HG03159 (cell line): ENCODE measurements around the gene HIPK1.
A peak's percentile ranks its signal among the peaks of the same experiment; 100 is the strongest.

Source experiments
- ATAC-seq: cut with Tn5 transposase; IDR thresholded peaks from one replicate; pipeline ENCODE4 v1.9.1; 2021; ENCODE audit warnings: mild to moderate bottlenecking, moderate library complexity; ENCODE audit not compliant: unreplicated experiment

Gene HIPK1

DNA sequence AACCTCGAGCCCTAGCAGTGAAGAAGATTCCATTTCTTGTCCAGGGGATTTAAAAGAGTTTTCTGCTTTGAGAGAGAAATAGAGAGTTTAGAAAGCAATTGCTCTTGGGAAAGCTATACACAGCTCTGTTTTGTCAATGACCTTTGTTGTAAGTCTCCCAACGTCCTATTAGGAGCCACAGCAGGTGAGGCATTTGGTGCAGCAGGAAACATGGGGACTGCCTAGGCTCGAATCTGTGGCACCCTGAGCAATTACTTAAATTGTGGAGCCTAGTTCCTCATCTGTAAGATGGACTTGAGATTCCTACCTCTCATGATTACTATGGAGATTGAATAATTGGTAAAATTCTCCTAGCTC, 15.8 kb upstream of the HIPK1 start:
- ATAC-seq, result no peak

DNA sequence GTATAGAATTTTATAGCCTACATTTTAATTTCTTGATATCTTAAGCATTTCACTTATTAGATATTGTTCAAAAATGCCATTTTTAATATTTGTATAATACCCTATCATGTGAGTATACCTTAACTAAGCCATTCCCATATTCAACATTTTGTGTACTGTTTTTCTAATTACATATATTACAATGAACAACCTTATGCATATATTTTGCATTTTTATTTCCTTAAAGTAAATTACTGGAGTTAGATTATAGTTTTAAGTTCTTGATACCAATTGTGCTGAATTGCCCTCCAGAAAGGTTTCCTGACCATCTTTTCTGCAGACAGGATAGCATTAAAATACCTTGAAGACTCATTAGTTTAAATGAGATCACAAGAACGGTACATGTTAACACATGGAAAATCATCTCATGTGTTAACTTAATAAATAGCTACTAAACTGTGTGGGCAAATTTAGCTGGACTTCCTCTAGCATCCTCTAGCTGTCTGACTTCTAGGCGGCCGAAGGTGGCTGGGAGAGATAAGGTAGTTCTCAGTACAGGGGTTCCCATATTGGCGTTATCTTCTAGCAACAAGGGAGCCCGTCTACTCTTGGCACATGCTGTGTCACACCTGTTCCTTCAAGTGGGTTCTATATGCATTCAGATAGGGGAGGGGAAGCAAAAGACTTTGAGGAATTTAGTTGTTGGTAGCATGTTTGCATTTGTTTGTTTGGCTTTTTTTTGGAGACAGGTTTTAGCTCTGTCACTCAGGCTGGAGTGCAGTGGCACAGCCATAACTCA, 15.0 kb upstream of the HIPK1 start:
- no peak for ATAC-seq

DNA sequence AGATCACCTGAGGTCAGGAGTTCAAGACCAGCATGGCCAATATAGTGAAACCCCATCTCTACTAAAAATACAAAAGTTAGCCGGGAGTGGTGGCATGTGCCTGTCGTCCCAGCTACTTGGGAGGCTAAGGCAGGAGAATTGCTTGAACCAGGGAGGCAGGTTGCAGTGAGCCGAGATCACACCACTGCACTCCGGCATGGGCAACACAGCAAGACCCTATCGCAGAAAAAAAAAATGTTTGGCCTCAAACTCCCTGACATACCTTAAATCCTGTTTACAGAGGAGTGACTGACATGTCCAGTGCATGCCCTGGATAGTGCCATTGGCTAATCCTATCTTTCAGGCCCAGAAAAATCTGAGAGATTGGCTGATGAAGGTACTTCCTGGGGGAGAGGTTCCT, 12.2 kb upstream of the HIPK1 start:
- no peak for ATAC-seq

DNA sequence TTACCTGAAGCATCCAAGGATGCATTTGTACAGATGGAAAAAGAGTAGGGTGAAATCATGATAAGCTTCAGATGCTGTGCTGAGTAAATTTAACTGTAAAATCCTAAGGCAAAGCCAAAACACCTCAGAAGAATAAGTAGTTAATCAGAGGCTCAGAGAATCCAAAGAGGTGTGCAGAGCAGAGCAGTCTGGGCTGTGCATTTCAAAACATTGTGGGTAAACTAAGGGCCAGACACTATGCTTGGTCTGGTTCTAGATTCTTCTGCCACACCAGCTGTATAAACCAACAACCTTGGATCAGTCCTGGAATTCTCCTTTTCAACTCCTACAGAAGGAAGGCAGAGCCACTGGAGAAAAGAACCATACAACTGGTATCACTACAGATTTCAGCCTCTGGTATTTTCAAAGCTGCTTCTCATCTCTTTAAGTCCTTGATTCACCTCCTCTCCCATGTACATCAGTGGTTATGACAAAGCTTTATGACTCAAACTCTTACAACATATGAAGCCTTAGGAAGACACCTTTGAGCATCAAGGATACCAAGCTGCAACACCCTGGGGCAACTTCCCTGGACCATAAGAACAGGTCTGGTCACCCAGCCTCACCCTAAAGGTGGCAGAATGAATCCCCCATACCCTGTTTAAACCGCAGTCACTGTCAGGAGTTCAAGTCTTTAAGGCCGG, 11.6 kb upstream of the HIPK1 start:
- ATAC-seq, result no peak

DNA sequence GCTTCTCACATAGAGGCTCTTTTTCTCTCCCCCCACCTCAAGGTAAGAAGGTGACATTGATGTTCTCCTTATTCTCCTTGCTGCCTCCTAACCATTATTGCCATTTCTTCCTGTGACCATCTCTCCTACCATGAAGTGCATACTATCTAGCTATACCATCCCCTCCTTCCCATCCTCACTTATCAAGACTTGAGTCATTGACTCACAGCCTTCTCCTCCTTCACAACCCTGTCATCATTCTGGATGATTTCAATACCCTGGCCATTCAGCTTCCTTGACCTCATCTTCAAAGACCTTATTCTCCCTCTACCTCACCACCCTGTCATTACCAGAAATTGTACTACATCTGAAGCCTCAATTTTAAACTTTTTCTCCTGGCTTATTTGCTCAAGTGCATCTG, 10.9 kb upstream of the HIPK1 start:
- ATAC-seq, result no peak

DNA sequence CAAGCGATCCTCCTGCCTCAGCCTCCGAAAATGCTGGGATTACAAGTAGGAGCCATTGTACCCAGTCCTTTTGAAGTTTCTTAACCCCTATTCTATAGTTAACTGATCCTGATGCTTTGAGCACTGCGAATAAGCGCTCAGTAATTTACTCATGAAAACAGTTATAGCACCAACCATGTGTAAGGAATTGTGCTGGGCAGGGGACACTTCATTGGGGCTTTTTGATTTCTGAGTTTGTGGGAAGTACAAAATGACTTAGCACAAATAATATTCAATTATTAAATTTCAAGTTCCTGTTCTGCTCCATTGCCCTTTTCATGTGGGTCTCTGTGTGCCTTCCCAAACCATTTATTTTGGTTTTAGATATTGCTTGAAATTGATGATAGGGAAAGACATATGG, 6.2 kb upstream of the HIPK1 start:
- ATAC-seq, result no peak

DNA sequence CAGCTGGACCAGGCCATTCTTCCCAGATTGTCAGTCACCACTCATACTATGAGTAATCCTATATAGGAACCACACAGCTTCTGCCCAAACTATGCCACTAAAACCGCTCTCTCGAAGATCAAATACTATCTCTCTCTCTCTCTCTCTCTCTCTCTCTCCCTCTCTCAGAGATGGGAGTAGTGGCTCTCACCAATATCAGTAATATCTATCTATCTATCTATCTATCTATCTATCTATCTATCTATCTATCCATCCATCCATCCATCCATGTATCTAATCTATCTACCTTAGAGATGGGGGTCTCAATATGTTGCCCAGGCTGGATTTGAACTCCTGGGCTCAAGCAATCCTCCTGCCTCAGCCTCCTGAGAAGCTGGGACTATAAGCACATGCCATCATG, 4.7 kb upstream of the HIPK1 start:
- ATAC-seq, result no peak

DNA sequence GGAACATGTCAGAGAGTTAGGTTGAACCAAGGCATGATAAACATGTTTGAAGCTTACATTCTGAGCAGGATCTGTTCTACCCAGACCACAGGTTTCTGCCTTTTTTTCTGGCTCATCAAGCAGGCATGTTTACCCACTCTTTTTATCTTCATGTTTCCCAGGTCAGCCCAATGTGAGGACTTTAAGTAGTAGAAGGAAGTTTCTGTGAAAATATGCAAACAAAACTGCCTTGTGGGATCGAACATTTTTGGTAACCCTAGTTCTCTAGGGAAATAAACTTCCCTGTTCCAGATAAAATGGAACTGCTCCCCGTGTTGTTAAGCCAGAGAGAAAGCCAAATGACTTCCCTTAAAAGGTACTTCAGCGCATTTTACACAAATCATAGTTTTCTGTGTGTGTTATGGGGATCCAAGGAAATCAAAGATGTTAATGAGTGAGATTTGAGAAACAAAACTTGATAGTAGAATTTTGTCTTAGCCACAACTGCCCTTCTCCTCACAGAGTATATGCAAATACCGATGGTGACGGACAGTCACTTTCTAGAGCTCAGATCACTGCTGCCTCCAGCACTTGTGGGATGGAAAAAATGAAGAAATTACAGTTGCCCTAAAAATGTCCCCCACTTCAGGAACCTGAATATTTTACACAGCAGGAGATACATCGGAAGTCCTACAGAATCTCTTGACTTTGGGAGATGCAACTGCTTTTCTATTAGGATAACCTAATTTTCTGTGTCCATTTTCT, 765 bp upstream of the HIPK1 start:
- ATAC-seq, result no peak

DNA sequence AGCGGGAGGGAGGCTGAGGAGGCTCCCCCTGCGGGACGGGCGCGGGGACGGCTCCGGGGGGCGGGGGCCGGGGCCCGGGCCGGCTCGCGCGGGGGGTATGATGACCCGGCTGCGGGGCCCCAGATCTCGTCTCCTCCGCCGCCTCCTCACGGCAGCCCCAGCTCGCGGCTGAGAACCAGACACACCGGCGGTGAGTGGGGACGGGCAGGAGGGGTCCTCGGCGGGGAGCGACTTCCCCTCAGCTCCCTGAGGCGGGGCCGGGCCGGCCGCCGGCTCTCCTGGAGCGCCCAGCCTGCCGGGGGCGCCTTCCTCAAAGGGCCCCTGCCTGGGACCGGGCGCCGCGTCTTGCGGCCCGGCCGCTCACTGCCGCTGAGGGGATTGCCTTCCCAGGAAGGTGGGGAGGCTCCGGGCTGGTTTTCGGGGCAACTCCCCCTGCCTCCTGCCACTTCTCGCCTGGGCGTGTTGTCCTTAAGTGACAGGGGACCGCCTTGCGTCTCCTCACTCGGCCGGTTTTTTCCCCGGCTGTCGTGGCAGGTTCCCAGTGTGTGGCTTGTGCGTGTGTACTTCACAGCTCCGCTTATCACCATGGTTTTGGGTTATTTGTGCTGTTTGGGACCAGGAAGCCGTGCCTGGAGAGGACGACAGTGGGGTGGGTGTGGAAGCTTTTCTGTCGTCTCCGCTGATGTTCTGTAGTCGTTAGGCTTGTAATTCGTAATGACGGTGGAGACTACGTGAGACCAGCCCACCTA, 800 bp downstream of the HIPK1 start:
- peak; percentile 27 for ATAC-seq

DNA sequence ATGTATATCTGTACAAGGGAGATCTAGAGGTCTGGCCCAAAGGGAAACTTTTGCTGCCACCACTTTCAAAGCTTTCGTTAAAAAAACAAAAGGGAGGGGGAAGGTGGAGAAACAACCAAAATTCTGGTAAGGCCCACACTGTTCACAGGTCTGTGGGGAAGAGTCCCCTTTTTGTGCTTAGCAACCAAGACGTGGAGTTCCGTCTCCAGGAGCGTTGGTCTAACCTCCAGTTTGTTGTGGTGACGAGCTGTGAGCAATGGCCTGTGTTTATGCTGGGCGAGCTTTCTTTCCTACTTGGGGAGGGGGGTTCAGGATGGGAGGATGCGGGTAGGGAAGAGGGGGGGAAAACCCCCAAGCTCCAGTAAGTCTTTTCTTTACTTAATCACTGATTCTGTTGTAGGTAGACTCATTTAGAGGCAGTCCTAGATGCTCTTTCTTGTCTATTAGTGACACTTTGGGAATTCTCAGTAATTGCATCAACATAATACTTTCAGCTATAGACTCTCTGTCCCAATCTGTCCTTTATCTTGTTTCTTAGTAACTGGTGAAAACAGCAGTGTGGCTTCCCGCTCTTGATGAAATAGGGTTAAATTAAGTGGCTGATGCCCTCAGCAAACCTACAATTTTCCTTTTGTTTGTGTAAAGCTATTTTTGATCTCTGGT, 1.5 kb downstream of the HIPK1 start:
- ATAC-seq, result peak; percentile 49

DNA sequence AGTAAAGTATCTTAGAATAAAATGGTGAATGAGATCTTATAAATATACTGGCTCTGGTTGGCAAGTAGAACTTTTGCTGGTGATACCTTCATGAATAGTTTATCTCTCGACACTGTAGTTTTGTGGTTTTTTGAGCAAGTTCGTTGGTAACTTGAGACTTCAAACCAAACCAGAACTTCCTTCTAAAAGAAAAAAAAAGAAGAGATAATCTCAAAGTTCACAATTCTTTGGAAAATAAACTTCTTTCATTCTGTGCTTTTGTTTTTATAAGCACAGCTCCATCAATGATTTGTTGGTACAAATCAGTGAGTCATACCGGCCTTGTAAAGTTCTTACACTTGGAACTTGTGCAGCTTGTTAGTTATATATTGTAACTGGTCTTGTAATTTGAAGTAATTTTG, 2.3 kb downstream of the HIPK1 start:
- no peak for ATAC-seq

DNA sequence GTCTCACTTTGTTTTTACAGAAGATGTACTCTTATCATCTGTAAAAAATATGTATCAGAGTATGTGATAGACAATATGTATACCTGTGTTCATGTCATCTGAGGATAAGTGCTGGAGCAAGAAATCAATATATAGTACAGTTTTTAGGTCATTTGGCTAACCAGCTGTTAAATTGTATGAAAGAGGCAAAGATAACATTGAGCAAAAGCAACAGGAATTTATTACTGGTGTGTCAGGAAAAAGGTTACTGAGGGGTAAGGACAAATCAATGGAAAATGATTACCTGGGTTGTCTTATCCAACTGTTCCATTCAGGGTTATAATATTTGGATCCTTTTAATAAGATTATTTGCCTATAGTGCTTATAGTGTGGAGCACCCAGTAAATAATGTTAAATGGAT, 4.9 kb downstream of the HIPK1 start:
- ATAC-seq, result no peak

DNA sequence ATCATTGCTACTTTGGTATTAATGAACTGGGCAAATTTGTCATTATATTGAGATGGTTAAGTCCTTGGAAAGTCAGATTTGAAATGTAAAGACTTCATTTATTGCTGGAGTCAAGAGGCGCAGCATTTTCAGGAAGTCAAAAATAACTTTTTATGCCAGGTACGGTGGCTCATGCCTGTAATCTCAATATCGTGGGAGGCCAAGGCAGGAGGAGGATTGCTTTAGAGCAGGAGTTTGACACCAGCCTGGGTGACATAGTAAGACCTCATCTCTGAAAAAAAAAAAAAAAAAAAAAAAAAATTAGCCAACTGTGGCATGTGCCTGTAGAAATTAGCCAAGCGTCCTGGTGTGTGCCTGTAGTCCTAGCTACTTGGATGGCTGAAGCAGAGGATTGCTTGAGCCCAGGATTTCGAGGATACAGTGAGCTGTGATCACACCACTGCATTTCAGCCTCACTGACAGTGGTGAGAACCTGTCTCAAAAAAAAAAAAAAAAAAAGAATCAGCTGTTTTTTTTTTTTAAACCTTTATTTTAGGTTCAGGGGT, 5.5 kb downstream of the HIPK1 start:
- ATAC-seq, result no peak

DNA sequence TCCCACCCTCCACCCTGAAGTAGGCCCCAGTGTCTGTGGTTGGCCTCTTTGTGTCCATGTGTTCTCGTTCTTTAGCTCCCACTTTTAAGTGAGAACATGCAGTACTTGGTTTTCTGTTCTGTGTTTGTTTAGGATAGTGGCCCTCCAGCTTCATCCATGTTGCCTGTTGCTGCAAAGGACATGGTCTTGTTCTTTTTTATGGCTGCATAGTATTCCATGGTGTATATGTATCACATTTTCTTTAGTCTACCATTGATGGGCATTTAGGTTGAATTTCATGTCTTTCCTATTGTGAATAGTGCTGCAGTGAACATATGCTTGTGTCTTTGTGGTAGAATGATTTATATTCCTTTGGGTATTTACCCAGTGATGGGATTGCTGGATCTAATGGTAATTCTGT, 6.1 kb downstream of the HIPK1 start:
- ATAC-seq, result no peak

DNA sequence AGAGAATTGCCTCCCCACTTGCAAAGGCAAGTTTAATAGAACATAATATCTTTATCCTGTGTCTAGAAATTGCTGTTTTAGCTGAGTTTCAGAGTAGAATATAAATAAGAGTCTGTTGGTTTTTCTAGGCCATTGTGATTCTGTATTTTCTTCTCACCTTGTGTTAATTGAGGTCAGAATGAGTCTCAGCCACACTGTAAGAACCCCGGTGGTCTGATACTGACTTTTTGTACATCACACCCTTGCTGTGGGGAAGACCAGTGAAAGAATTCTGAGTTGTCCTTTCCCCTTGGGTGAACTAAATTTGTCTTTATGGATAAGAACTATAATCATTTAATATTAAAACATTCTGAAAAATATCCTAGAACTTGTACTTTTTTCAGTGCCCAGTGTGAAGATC, 6.8 kb downstream of the HIPK1 start:
- ATAC-seq, result no peak

DNA sequence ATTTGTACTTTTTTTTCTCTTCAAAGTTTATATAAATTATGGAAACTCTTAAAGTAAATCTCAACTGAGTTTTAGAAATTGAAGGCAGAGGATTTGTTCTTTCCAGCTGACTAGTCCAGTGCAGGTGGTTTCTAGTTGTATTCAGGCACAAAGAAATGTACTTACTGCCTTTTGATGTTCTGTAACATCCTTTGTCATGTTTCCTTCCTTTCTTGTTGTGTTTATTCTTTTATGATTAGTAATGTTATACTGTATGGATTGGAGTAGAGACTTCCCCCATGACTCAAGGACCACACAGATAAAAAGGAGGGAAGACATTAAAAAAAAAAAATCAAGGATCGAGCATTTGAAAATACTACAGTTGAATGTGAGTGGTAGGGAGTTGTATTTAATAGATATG, 8.0 kb downstream of the HIPK1 start:
- no peak for ATAC-seq

DNA sequence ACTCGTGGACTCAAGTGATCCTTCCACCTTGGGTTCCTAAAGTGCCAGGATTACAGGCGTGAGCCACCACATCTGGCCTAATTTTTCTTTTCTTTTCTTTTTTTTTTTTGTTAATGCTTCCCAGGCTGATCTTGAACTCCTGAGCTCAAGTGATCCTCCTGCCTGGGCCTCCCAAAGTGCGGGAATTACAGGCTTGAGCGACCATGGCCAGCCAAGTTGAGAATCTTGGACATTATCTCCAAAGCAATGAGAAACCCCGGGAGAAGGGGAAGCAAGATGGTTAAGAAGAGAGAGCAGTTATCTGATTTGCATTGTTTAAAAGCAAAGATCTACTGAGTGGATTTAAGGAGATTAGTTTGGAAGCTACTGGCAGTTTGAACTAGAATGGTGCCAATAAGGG, 9.1 kb downstream of the HIPK1 start:
- ATAC-seq, result no peak

DNA sequence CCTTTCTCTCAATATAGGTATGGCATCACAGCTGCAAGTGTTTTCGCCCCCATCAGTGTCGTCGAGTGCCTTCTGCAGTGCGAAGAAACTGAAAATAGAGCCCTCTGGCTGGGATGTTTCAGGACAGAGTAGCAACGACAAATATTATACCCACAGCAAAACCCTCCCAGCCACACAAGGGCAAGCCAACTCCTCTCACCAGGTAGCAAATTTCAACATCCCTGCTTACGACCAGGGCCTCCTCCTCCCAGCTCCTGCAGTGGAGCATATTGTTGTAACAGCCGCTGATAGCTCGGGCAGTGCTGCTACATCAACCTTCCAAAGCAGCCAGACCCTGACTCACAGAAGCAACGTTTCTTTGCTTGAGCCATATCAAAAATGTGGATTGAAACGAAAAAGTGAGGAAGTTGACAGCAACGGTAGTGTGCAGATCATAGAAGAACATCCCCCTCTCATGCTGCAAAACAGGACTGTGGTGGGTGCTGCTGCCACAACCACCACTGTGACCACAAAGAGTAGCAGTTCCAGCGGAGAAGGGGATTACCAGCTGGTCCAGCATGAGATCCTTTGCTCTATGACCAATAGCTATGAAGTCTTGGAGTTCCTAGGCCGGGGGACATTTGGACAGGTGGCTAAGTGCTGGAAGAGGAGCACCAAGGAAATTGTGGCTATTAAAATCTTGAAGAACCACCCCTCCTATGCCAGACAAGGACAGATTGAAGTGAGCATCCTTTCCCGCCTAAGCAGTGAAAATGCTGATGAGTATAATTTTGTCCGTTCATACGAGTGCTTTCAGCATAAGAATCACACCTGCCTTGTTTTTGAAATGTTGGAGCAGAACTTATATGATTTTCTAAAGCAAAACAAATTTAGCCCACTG, 11.5 kb downstream of the HIPK1 start:
- peak; percentile 55 for ATAC-seq

DNA sequence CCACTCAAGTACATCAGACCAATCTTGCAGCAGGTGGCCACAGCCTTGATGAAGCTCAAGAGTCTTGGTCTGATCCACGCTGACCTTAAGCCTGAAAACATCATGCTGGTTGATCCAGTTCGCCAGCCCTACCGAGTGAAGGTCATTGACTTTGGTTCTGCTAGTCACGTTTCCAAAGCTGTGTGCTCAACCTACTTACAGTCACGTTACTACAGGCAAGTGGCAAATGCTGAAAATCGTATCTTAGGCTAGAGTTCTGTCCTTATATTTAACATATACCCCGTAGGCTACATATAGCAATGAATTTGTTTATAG, 12.1 kb downstream of the HIPK1 start:
- no peak for ATAC-seq

DNA sequence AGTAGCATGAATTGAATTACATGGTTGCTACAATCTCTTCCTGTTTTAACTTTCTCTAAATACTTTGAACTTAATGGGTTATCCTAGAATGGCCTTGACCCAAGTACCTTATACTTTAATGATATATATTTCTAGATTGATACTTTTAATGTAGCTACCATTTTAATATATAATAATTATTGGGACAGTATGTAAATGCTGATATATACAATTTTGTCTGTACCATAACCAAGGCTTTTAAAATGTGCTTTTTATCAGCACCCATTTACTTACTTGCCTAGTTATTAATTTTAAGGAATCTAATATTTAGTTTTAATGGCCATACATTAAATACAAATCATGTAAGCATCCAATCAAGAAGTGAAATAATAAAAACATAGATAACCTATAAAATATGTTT, 13.4 kb downstream of the HIPK1 start:
- ATAC-seq, result no peak
